Measurements from ENCODE around the gene ATG13. TPM values are rescaled to one million over a fixed set of nuclear protein-coding genes. Genes with fewer than 3 reads are reported as not detected.

Gene ATG13
- total and polyA plus RNA-seq, 9 donors: 37.2 to 119 (median 54.5) TPM

GRCh38 chr11:46603704-46604308 is 13.5 kb upstream of the ATG13 start:
- H3K27me3 ChIP-seq: no peaks in the 10 kb centered on the region
- H3K4me1 ChIP-seq (ENCODE audit: insufficient read depth): no peaks in the 10 kb centered on the region
- no peak overlapping the region for H3K4me3 ChIP-seq
- TF ChIP-seq EP300 (IDR thresholded peaks at IDR 0.05): no peak
- no peak for TF ChIP-seq CTCF (IDR thresholded peaks at IDR 0.05)
- no peak for TF ChIP-seq POLR2A (IDR thresholded peaks at IDR 0.05)
- intact Hi-C loops (cut with DNase I): no loop called here
- 92 to 94% (median 93%) methylated on average over 15 of the region's 15 CpGs for WGBS, 3 donors
- H3K9me3 ChIP-seq: no peaks in the 10 kb centered on the region
- DNase-seq: no peak
- no peaks in the 10 kb centered on the region for H3K36me3 ChIP-seq
- H3K27ac ChIP-seq: no peak overlapping the region

- Histone ChIP-seq H3K4me3 (no peak overlapping the region), H3K36me3 (no peaks in the 10 kb centered on the region), H3K27ac (no peak overlapping the region), H3K9me3 (no peaks in the 10 kb centered on the region), H3K27me3 (no peaks in the 10 kb centered on the region), H3K4me1 (ENCODE audit: insufficient read depth) (no peaks in the 10 kb centered on the region)
- TF ChIP-seq POLR2A (IDR thresholded peaks at IDR 0.05) (no peak), CTCF (IDR thresholded peaks at IDR 0.05) (no peak), EP300 (IDR thresholded peaks at IDR 0.05) (no peak)
- intact Hi-C loops (cut with DNase I): no loop called here
- WGBS, 3 donors: 92 to 97% (median 94%) methylated on average over 1 of the region's 1 CpG
- no peak for DNase-seq
These were observed 12.6 kb upstream of the ATG13 start for GRCh38 chr11:46604796-46605195.

GRCh38 chr11:46607516-46607915 is 9.8 kb upstream of the ATG13 start:
- H3K4me1 ChIP-seq (ENCODE audit: insufficient read depth): no peaks in the 10 kb centered on the region
- TF ChIP-seq CTCF (IDR thresholded peaks at IDR 0.05): no peak
- no peak for TF ChIP-seq EP300 (IDR thresholded peaks at IDR 0.05)
- no peak for TF ChIP-seq POLR2A (IDR thresholded peaks at IDR 0.05)
- no peaks in the 10 kb centered on the region for H3K27me3 ChIP-seq
- no peaks in the 10 kb centered on the region for H3K36me3 ChIP-seq
- intact Hi-C loops (cut with DNase I): no loop called here
- WGBS, 3 donors: 51 to 84% (median 77%) methylated on average over 1 of the region's 1 CpG
- no peak for DNase-seq
- H3K4me3 ChIP-seq: no peak overlapping the region
- H3K9me3 ChIP-seq: no peaks in the 10 kb centered on the region
- no peak overlapping the region for H3K27ac ChIP-seq

- WGBS, 3 donors: 94 to 98% (median 95%) methylated on average over 6 of the region's 6 CpGs
- Histone ChIP-seq H3K9me3 (no peaks in the 10 kb centered on the region), H3K27ac (no peak overlapping the region), H3K4me3 (no peak overlapping the region), H3K36me3 (no peaks in the 10 kb centered on the region), H3K4me1 (ENCODE audit: insufficient read depth) (no peaks in the 10 kb centered on the region), H3K27me3 (no peaks in the 10 kb centered on the region)
- DNase-seq: no peak
- TF ChIP-seq POLR2A (IDR thresholded peaks at IDR 0.05) (no peak), EP300 (IDR thresholded peaks at IDR 0.05) (no peak), CTCF (IDR thresholded peaks at IDR 0.05) (no peak)
- intact Hi-C loops (cut with DNase I): no loop called here
These were observed 8.0 kb upstream of the ATG13 start for GRCh38 chr11:46609386-46609785.

Measured in ovary (tissue), 9 donors.